Kidney epithelial cell (primary cell): Measurements from ENCODE around the gene DYNC1LI1. TPM values are rescaled to one million over a fixed set of nuclear protein-coding genes. Genes with fewer than 3 reads are reported as not detected.

Source experiments
- DNase-seq: peaks from one replicate; pipeline ENCODE4 v3.0.0-alpha.2; 2010; ENCODE audit warnings: low read depth
- H3K27me3 ChIP-seq: 2 replicates; pipeline ENCODE4 v1.6.0; 2011; ENCODE audit warnings: low read length; ENCODE audit not compliant: control insufficient read depth, insufficient read depth
- H3K36me3 ChIP-seq: 2 replicates; pipeline ENCODE4 v1.5.1; 2011; ENCODE audit warnings: low read length; ENCODE audit not compliant: control insufficient read depth, insufficient read depth
- H3K4me3 ChIP-seq: 2 replicates; pipeline ENCODE4 v1.5.1; 2011; ENCODE audit warnings: low read depth, mild to moderate bottlenecking, control low read depth, low read length
- total RNA-seq: library from RNA; depleted of rRNA; stranded (reverse); fragments of >200 nt; gene quantifications from 2 replicates; pipeline ENCODE4 v1.2.3, GENCODE V29; 2015
- TF ChIP-seq, protein P1 (sequence below): IDR thresholded peaks from 2 replicates; pipeline ENCODE4 v1.5.1; 2011; ENCODE audit warnings: mild to moderate bottlenecking, moderate library complexity, low read length, control low read depth, inconsistent platforms; ENCODE audit not compliant: insufficient read depth, poor library complexity, severe bottlenecking

DYNC1LI1 gene
- total RNA-seq, 1 donor from 2014 or later = 41.8 TPM

DNA sequence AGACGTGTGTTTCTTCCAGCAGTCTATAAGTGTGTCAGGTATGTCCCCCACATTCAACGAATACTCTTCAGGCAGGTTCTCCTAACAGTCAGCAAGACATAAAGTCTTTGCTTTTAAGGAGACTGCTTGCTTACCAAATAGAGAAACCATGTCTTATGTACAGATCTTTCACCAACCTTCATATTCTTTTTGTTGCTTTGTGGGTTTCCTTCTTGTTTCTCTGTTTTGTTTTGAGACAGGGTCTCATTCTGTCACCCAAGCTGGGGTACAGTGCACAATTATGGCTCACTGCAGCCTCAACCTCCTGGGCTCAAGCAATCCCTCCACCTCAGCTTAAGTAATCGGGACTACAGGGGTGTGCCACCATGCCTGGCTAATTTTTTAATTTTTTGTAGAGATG is 14.3 kb downstream of the DYNC1LI1 start:
- Histone ChIP-seq H3K27me3 (no peaks in the 10 kb centered on the region), H3K36me3 (no peaks in the 10 kb centered on the region), H3K4me3 (no peak overlapping the region)
- DNase-seq = no peak
- TF ChIP-seq, protein P1, sequence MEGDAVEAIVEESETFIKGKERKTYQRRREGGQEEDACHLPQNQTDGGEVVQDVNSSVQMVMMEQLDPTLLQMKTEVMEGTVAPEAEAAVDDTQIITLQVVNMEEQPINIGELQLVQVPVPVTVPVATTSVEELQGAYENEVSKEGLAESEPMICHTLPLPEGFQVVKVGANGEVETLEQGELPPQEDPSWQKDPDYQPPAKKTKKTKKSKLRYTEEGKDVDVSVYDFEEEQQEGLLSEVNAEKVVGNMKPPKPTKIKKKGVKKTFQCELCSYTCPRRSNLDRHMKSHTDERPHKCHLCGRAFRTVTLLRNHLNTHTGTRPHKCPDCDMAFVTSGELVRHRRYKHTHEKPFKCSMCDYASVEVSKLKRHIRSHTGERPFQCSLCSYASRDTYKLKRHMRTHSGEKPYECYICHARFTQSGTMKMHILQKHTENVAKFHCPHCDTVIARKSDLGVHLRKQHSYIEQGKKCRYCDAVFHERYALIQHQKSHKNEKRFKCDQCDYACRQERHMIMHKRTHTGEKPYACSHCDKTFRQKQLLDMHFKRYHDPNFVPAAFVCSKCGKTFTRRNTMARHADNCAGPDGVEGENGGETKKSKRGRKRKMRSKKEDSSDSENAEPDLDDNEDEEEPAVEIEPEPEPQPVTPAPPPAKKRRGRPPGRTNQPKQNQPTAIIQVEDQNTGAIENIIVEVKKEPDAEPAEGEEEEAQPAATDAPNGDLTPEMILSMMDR = no peak

DNA sequence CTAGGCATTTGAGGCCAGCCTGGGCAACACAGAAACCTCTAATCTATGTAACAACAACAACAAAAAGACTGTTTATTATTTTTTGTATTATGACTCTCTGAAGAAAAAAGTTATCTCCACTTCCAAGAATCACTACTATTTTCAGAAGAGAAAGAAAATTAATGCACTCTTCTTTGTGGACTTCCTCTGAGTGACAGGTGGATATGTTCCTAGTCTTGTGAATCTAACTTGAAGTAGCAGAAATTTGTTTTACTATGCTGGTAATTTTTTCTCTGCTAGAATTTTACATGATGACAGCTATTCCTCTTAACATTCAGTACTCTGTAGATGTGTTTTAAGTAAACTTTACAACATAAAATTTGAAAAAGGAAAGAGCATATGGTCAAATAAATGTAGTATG is 16.7 kb downstream of the DYNC1LI1 start:
- TF ChIP-seq, protein P1 = no peak
- Histone ChIP-seq H3K27me3 (no peaks in the 10 kb centered on the region), H3K36me3 (no peaks in the 10 kb centered on the region), H3K4me3 (no peak overlapping the region)
- DNase-seq = no peak

DNA sequence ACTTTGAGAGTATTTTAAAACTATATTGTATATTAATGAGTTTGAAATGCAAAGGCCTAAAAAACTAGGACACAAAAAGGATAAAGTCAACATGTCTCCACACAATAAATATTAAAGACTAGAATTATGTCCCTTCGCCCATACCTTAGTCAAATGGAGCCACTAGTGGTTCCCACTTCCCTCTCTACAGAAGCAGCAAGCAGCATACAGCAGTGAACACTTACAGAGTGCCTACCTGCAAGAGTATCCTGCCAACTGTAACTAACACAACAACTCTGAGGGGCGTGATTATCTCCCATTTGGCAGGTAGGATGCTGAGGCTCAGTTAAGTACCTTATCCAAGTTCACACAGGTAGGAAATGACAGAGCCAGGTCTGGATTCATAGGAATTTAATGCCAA is 17.2 kb downstream of the DYNC1LI1 start:
- Histone ChIP-seq H3K27me3 (no peaks in the 10 kb centered on the region), H3K4me3 (no peak overlapping the region), H3K36me3 (no peaks in the 10 kb centered on the region)
- TF ChIP-seq, protein P1 = no peak
- DNase-seq = no peak

DNA sequence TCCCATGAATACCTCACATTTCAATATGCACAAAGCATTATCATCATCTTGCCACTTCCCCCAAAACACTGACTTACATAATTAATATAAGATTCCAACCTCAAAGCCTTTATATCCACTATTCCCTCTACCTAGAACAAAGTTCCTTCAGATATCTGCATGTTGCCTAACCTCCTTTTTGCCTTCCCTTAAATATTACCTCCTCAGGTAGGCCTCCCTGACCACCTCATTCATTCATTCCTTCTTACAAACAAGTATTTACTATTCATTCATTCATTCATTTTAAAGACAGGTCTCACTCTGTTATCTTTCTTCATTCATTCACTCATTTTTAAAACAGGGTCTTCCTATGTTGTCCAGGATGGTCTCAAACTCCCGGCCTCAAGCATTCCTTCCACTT is 18.6 kb downstream of the DYNC1LI1 start:
- no peak overlapping the region for H3K4me3 ChIP-seq
- TF ChIP-seq, protein P1 = no peak
- no peaks in the 10 kb centered on the region for H3K36me3 ChIP-seq
- DNase-seq = no peak
- no peaks in the 10 kb centered on the region for H3K27me3 ChIP-seq

DNA sequence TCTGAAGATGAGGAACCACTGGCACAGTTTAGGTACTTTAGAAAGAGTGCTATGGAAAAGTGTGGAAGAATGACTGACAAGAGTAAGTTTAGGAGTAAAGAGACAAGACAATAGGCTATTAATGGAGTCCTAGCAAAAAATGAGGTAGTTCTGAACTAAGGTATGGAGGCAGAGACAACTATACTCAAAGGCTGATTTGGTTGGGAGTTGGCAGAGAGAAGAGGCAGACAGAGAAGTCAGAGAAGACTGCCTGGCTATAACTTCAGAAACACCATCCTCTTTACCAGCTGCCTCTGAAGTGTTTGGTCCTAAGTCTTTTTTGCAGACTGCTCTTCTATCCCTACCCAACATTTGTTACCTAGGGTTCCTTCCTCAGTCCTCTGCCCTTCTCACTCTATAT is 19.2 kb downstream of the DYNC1LI1 start:
- no peak for DNase-seq
- TF ChIP-seq, protein P1 = no peak
- no peaks in the 10 kb centered on the region for H3K36me3 ChIP-seq
- H3K4me3 ChIP-seq = no peak overlapping the region
- H3K27me3 ChIP-seq = no peaks in the 10 kb centered on the region

DNA sequence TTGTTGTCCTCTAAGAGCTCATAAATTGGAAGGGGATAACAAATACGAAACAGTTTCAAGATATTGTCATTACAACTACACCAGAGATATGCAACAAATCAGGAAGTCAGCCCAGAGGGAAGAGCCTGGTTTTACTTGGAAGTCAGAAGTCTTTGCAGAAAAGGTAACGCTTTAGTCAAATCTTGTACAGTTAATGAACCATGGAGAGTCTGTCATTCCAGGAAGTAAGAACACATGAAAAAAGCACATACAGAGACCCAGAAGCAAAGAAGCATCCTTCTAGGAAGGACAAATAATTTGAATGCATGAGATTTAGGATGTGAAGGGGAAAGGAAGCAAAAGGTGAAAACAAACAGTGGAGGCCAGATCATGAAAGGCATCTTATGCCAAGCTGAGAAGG is 19.6 kb downstream of the DYNC1LI1 start:
- H3K27me3 ChIP-seq = no peaks in the 10 kb centered on the region
- DNase-seq = no peak
- TF ChIP-seq, protein P1 = no peak
- no peak overlapping the region for H3K4me3 ChIP-seq
- no peaks in the 10 kb centered on the region for H3K36me3 ChIP-seq
